CMK (cell line): ENCODE results near the gene SMG6.
"Not testable (repeated sequence)": the region's sequence is repeated elsewhere in the genome, so short reads cannot be mapped to it uniquely, and the experiment has no call there.

Experiments
- DNase-seq: peaks from one replicate; pipeline ENCODE4 v3.0.0-alpha.2; 2010; ENCODE audit warnings: low read depth

SMG6 gene

GRCh38 chr17:2263183-2264066, 40.2 kb downstream of the SMG6 start:
- DNase-seq: no peak

- DNase-seq: no peak
These were observed 41.4 kb downstream of the SMG6 start for GRCh38 chr17:2262135-2262587.

GRCh38 chr17:2259769-2260536, 43.6 kb downstream of the SMG6 start:
- DNase-seq: no peak

GRCh38 chr17:2258830-2259229, 44.8 kb downstream of the SMG6 start:
- DNase-seq: not testable (repeated sequence)

- DNase-seq: no peak
These were observed 49.7 kb downstream of the SMG6 start for GRCh38 chr17:2253768-2254406.

GRCh38 chr17:2253362-2253761, 50.2 kb downstream of the SMG6 start:
- DNase-seq: no peak

- no peak for DNase-seq
These were observed 52.5 kb downstream of the SMG6 start for GRCh38 chr17:2251098-2251497.

- DNase-seq: no peak
These were observed 53.2 kb downstream of the SMG6 start for GRCh38 chr17:2250140-2251095.

- no peak for DNase-seq
These were observed 56.6 kb downstream of the SMG6 start for GRCh38 chr17:2247005-2247404.

- peak; percentile 9 for DNase-seq
These were observed 58.8 kb downstream of the SMG6 start for GRCh38 chr17:2244545-2245525.

GRCh38 chr17:2243953-2244352, 59.6 kb downstream of the SMG6 start:
- DNase-seq: no peak

GRCh38 chr17:2241823-2242222, 61.8 kb downstream of the SMG6 start:
- DNase-seq: no peak

GRCh38 chr17:2240541-2240940, 63.0 kb downstream of the SMG6 start:
- DNase-seq: no peak

- no peak for DNase-seq
These were observed 63.6 kb downstream of the SMG6 start for GRCh38 chr17:2239882-2240430.

- no peak for DNase-seq
These were observed 64.4 kb downstream of the SMG6 start for GRCh38 chr17:2239170-2239551.

GRCh38 chr17:2238432-2239169, 65.0 kb downstream of the SMG6 start:
- no peak for DNase-seq

- DNase-seq: no peak
These were observed 65.6 kb downstream of the SMG6 start for GRCh38 chr17:2237950-2238349.

GRCh38 chr17:2237521-2237921, 66.1 kb downstream of the SMG6 start:
- no peak for DNase-seq

- DNase-seq: no peak
These were observed 67.7 kb downstream of the SMG6 start for GRCh38 chr17:2235792-2236366.
